GM18505 (cell line): ENCODE measurements around the gene VAMP5.
A peak's percentile ranks its signal among the peaks of the same experiment; 100 is the strongest.
"Not testable (repeated sequence)": the region's sequence is repeated elsewhere in the genome, so short reads cannot be mapped to it uniquely, and the experiment has no call there.

Source experiments
- ATAC-seq: cut with Tn5 transposase; IDR thresholded peaks from one replicate; pipeline ENCODE4 v1.9.1; 2021; ENCODE audit not compliant: unreplicated experiment
- POLR2A ChIP-seq: IDR thresholded peaks from 4 replicates; pipeline ENCODE4 v1.6.1; 2011; ENCODE audit warnings: borderline replicate concordance; ENCODE audit not compliant: insufficient read depth, insufficient read length; ENCODE audit errors: extremely low read depth

The VAMP5 gene

DNA sequence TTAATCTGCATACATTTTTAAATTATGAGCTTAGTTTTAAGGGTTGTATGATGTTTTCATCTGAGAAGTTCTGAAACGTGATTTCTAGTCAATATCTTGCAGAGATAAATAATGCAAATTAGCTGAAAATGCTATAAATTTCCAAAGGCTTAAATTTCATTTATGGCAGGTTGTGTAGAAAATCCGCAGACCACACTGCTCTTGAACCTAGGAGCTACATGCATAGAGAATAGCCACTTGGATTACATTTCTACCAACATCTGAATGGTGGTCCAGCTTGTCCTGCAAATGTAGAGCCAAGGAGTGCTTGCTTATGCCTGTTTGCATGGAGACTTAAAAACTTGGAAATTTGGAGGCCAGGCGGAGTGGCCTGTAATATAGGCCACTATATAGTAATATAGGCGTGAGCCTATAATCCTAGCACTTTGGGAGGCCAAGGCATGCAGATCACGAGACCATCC lies 38.4 kb upstream of the VAMP5 start:
- no peak for ATAC-seq
- no peak for TF ChIP-seq POLR2A

DNA sequence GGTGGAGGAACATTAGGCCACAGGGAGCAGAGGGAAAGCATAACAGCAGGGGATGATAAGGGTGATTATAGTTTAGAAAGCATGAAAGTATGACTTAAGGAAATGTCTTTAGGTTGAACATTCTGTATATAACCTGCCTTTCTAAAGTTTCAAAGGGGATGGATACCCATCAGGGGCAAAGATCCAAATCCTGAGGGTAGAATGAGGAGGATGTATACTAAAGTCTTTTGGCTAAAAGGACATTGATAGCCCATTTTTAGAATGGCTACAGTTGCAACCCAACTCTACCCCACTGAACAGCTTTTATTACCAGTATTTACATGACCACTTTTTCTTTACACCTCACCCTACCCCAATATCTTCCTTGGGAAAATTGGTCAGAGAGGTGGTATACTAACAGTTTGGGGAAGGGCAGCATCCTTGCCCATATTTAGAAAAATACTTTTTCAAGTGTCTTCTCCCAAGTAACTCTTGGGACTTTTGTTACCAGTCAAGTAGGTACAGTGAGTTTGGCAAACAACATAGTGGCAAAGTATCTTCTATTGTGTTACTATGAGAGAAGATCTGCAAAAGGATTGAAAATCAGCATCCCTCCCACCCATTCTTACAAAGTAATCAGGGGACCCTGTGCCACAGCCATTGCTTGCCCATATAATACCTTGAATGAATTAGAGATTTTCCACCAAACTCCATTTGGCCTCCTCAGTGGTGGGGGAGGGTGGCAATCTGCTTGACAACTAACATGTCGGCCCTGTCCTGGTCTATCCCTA lies 37.0 kb upstream of the VAMP5 start:
- TF ChIP-seq POLR2A, result peak; percentile 51
- ATAC-seq, result no peak

DNA sequence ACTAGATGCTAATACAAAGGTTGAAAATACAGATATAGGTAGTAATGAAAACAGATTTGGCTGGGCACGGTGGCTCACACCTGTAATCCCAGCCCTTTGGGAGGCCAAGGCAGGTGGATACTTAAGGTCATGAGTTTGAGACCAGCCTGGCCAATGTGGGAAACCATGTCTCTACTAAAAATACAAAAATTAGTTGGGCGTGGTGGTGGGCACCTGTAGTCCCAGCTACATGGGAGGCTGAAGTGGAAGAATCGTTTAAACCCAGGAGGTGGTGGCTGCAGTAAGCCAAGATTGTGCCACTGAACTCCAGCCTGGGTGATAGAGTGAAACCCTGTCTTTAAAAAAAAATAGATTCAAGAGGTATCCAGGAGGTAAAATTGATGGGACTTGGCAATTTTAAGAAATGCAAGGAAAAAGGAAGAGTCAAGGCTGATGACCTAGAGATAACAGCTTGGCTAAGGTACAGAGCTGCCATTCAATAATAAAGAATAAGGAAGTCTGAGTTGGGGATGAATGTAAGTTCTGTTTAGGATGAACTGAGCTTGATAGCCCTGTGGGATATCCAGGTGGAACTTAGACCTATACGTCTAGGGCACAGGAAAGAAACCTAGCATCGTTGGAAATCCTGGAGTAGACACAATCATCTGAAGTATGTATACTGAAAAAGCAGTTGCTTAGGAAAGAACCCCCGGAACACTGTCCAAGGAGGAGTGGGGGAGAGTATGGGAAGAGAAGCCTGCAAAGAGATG lies 36.2 kb upstream of the VAMP5 start:
- ATAC-seq, result no peak
- TF ChIP-seq POLR2A, result no peak

DNA sequence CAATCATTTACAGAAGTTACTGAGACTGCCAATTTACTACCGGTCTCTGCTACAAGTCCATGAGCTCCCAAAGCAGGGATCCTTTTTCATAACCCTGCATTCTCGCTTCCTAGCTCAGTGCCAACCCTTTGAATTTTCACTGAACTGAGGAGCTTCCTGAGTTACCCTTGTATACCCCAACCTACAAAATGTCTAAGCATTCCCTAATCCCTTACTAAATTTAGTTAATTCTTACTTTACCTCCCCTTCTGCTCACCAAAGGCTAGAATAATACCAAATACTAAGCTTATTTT lies 35.7 kb upstream of the VAMP5 start:
- no peak for ATAC-seq
- no peak for TF ChIP-seq POLR2A

DNA sequence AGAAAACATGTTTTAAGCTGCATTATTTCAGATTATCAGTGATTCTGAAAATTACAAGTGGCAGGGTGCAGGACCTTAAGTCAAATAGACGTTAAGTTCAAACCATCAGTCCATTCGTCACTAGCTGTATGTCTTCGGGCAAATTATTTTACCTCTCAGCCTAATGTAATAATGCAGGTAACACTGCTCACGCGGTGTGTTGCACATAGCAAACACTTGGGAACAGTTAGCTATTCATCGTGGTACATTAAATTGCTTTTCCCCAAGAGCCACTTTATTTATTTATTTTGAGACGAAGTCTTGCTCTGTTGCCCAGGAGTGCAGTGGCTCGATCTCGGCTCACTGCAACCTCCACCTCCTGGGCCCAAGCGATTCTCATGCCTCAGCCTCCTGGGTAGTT lies 35.1 kb upstream of the VAMP5 start:
- ATAC-seq, result no peak
- no peak for TF ChIP-seq POLR2A

DNA sequence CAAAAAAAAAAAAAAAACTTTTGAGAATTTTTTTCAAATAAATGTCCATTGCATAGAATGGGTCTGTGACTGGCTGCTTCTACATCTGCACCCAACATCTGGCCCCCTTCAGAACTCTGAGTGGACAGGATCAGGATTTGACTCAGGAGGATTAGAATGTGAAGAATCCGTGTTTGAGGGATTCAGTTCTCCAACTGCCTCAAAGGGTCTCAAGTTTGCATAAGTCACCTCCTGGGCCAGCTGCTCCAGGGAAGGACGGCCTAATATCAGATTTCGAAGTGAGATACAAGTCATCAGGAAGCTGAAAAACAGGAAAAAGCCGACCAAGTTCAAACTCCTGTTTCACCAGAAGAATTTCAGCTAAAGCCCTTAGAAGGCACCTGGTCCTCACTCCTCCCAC lies 34.4 kb upstream of the VAMP5 start:
- TF ChIP-seq POLR2A, result no peak

DNA sequence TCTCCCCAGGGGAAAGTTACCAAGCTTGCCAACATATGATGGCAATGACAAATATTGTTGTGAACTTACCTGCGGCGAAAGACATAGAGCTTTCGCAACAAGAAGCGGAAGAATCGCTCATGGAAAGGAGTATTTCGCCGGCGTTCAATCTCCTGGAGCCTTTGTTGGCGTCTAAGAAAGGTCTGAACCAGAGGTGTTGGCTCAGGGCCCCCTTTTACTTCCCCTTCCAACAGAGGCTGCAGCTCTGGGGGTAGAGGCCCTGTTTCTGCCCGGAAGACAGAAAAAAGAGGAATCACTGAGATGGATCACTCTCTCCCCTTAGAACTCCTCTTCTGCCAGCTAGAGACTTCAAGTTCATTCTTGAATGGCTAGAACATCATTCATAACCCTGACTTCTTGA lies 33.7 kb upstream of the VAMP5 start:
- no peak for ATAC-seq
- no peak for TF ChIP-seq POLR2A

More for the DNA sequence above, 34.4 kb upstream of the VAMP5 start:
- ATAC-seq, result no peak

DNA sequence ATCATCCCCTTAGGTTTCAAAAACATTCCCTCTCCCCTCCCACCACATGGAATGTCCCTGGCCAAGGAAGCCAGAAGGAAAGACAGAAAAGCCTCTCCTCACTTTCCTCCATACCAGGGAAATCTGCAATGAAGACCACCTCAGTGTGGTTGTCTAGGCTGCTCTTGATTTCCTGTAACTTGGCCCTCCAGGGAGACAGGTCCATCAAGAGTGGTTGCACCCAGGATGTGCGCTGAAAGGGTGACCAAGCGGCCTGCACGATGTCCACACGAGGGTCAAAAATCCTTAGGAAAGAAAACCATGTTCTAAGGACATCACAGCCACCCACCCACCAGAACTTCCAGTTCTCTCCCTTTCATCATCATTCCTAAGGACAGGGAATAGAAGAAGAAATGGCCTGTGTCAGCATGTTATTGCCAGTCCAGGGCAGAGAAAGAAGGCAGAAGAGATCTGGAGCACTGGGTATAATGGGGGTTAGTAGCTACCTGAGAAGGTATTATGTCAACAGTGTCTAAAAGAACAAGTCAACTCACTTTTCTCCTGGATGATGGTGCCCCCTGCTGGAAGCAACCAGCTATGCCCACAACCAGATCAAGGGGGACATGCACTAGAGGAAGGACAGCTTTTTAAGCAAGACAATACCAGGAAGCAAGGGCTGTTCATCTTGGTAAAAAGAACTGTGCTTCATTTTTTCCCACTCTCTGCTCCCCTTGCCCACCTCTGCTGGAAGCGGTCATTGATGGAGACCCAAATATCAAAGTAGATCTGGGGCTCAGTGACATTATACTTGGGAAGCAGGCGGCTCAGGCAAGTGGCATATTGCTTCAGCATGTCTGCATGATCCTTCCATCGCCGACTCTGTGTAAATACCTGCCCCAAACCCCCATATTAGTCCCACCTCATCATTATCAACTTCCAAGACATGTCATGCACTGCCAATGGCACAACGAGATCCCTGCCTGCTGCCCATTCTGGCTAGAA lies 32.2 kb upstream of the VAMP5 start:
- TF ChIP-seq POLR2A, result no peak
- ATAC-seq, result peak; percentile 59

DNA sequence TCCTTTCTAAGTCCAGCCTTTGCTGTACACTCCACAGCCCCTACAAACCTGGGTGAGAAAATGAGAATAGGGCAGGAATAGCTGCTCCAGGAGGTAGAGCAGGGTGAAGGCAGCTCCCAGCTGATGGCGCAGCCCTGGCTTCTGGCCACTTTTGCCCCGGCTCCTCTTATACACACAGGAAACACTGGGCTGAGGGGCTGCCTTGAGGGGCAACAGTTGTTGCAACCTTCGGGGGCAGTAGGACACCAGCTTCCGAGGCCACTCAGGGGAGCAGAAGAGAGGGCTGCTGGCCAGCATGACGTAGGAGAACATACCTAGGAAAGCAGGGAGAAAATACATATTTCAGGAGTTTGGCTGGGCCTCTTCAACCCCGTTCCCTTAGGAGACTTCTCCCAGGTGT lies 31.0 kb upstream of the VAMP5 start:
- no peak for TF ChIP-seq POLR2A
- no peak for ATAC-seq

DNA sequence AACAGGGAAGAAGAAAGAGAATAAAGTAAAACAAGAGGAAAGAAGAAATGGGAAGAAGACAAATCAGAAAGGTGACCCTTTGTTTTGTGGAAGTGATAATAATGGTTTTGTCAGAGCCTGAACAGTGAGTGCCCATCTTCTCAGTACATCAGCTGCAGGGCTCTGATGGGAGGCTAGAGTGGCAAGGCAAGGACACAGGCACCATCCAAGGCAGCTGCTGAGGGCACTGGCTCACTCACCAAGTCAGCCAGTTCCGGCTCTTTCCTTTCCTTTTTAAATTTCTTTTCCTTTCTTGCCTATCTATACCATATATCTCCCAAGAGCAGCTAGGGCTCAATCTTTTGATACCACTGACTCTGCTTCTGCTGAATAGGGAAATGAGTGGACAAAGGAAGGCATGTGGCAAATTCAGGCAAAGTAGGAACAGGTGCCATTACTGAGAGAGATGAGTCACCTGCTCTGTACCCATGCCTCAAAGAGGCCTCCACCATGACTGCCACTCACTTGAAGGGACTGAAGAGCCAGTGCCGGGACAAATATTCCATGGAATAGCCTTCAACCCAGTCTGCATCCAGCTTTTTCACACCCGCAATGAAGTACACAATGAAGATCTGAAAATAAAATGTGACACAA lies 29.1 kb upstream of the VAMP5 start:
- no peak for ATAC-seq
- TF ChIP-seq POLR2A, result no peak

DNA sequence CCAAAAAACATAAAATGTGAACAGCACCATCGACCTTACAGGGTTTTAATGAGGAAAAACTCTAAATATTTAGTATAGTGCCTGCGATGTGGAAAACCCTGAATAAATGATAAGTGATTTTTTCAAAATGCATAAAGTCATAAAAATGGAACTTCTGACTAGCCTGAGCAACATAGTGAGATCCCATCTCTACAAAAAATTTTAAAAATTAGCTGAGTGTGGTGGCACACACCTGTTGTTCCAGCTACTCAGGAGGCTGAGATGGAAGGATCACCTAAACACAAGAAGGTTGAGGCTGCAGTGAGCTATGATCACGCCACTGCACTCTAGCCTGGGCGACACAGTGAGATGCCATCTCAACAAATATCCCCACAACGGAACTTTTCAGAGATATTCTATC lies 27.1 kb upstream of the VAMP5 start:
- no peak for ATAC-seq
- no peak for TF ChIP-seq POLR2A

DNA sequence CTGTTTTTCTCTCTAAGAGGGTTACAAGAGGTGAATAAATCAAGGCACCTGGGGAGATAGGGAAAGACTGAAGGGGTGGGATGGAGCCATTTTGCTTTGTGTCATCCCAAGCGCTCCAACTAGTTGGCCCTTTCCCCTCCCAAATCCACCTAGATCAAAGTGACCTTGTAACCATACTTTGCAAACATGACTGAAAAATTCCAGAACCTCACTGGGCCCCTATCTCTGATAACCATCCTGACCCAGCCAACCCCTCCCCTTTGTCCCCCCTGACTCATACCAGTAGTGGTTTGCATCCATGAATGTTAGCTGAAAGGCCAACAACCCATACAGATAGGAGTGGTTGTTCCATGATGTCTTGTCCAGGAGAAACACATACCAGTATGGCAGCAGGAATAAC lies 26.1 kb upstream of the VAMP5 start:
- no peak for TF ChIP-seq POLR2A
- ATAC-seq, result no peak

DNA sequence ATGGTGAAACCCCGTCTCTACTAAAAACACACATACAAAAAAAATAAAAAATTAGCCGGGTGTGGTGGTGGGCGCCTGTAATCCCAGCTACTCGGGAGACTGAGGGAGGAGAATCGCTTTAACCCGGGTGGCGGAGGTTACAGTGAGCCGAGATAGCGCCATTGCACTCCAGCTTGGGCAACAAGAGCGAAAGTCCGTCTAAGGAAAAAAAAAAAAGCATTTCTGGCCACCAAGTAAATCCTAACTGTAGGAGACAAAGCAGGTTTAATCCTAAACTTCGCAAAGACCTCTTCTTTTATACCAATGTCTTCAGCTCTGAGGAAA lies 23.9 kb upstream of the VAMP5 start:
- ATAC-seq, result not testable (repeated sequence)

DNA sequence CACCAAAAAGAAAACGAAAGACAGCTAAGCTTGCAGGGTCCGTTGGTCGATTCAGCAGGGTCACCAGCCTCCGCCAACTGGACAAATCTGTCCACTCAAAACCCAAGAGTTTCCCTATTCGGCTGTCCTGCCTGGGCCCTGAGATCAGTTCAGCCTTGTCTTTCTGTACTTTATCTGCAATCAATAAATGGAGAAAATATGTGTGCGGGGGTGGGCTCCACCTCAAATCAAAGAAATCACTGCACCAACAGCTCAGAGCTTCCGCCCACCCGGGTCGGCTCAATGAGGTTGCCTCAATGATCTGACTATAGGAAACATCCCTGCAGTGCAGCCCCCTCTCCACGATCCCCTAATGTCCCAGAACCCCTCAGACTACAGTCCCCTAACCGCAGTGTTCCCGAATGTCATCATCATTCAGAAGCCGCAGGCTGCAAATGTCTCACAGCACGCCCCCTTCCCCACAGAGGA lies 23.4 kb upstream of the VAMP5 start:
- ATAC-seq, result no peak
- TF ChIP-seq POLR2A, result no peak
